CD14-positive monocyte (primary cell): Measurements from ENCODE around the gene ZNF716. TPM values are rescaled to one million over a fixed set of nuclear protein-coding genes. Genes with fewer than 3 reads are reported as not detected.

Experiments
- DNase-seq, 3 donors: peaks; one replicate each; pipeline ENCODE4 v3.0.0-alpha.2; 2011 to 2022
- H2AFZ ChIP-seq: 2 replicates; pipeline ENCODE4 v1.6.0; 2012; ENCODE audit warnings: mild to moderate bottlenecking, low read depth, low read length, inconsistent platforms; ENCODE audit not compliant: insufficient read depth, poor library complexity, severe bottlenecking
- H3K27ac ChIP-seq, 2 donors: 1 replicate in 1 of 2; 2 replicates in 1 of 2; pipeline ENCODE4 v1.5.1; 2012 to 2013; ENCODE audit warnings: low read length in 2 of 2, control low read depth in 1 of 2, inconsistent platforms in 1 of 2, low read depth in 1 of 2, mild to moderate bottlenecking in 1 of 2
- H3K27me3 ChIP-seq, 2 donors: one replicate each; pipeline versions ENCODE4 v1.6.0 to v1.6.1; 2011 to 2013; ENCODE audit warnings: low read length in 2 of 2; ENCODE audit not compliant: control insufficient read depth in 2 of 2, insufficient read depth in 2 of 2
- H3K36me3 ChIP-seq, 2 donors: replicated peaks in 1 of 2; 1 replicate in 1 of 2; 2 replicates in 1 of 2; pipeline versions ENCODE4 v1.5.1 to v1.6.1; 2012 to 2013; ENCODE audit warnings: low read length in 2 of 2, control low read depth in 1 of 2, inconsistent platforms in 1 of 2, mild to moderate bottlenecking in 1 of 2; ENCODE audit not compliant: insufficient read depth in 2 of 2, control insufficient read depth in 1 of 2
- H3K4me1 ChIP-seq, 2 donors: 1 replicate in 1 of 2; 2 replicates in 1 of 2; pipeline versions ENCODE4 v1.5.1 to v1.6.1; 2012 to 2013; ENCODE audit warnings: low read length in 2 of 2, control low read depth in 1 of 2, inconsistent platforms in 1 of 2, mild to moderate bottlenecking in 1 of 2, moderate library complexity in 1 of 2; ENCODE audit not compliant: insufficient read depth in 2 of 2, control insufficient read depth in 1 of 2
- H3K4me2 ChIP-seq: replicated peaks from 2 replicates; pipeline ENCODE3; 2012; ENCODE audit warnings: low read length, moderate library complexity, mild to moderate bottlenecking; ENCODE audit not compliant: poor library complexity, severe bottlenecking; ENCODE audit errors: extremely low read depth
- H3K4me3 ChIP-seq, 3 experiments: fragments of 200-600 bp in 1 of 3; sonication (generic) in 1 of 3; replicated peaks in 1 of 3; 1 replicate in 2 of 3; 2 replicates in 1 of 3; pipeline ENCODE4 v1.5.1; 2011 to 2013; ENCODE audit warnings: low read length in 3 of 3, mild to moderate bottlenecking in 3 of 3, control low read depth in 2 of 3, low read depth in 2 of 3, inconsistent platforms in 1 of 3, moderate library complexity in 1 of 3
- H3K79me2 ChIP-seq: 2 replicates; pipeline ENCODE4 v1.6.0; 2012; ENCODE audit warnings: mild to moderate bottlenecking, control low read depth, inconsistent platforms, low read length, moderate library complexity; ENCODE audit not compliant: insufficient read depth
- H3K9ac ChIP-seq: 2 replicates; pipeline ENCODE4 v1.6.0; 2017; ENCODE audit warnings: low read length, mild to moderate bottlenecking; ENCODE audit not compliant: insufficient read depth, poor library complexity, severe bottlenecking
- H3K9me3 ChIP-seq, 2 donors: replicated peaks in 1 of 2; 1 replicate in 1 of 2; 2 replicates in 1 of 2; pipeline versions ENCODE4 v1.5.1 to v1.6.1; 2012 to 2013; ENCODE audit warnings: low read length in 2 of 2, control low read depth in 1 of 2; ENCODE audit not compliant: control insufficient read depth in 1 of 2, insufficient read depth in 1 of 2
- H4K20me1 ChIP-seq: 2 replicates; pipeline ENCODE4 v1.6.0; 2012; ENCODE audit warnings: mild to moderate bottlenecking, low read length, control low read depth, moderate library complexity; ENCODE audit not compliant: insufficient read depth
- H3K27ac Mint-ChIP-seq, 7 donors: one replicate each; pipeline ENCODE4 v1.8.0; 2020; ENCODE audit warnings: mild to moderate bottlenecking in 7 of 7, mixed read lengths in 7 of 7, moderate library complexity in 6 of 7, inconsistent platforms in 2 of 7
- H3K27me3 Mint-ChIP-seq, 3 donors: one replicate each; pipeline ENCODE4 v1.8.0; 2021 to 2022; ENCODE audit warnings: low read depth in 3 of 3, mild to moderate bottlenecking in 3 of 3, mixed read lengths in 3 of 3, moderate library complexity in 3 of 3, inconsistent platforms in 1 of 3
- H3K36me3 Mint-ChIP-seq, 2 donors: one replicate each; pipeline ENCODE4 v1.8.0; 2020; ENCODE audit warnings: mixed read lengths in 2 of 2, inconsistent platforms in 1 of 2, mild to moderate bottlenecking in 1 of 2
- H3K4me1 Mint-ChIP-seq: one replicate; pipeline ENCODE4 v1.8.0; 2020; ENCODE audit warnings: mild to moderate bottlenecking, mixed read lengths
- H3K4me3 Mint-ChIP-seq, 2 donors: one replicate each; pipeline ENCODE4 v1.8.0; 2020; ENCODE audit warnings: mild to moderate bottlenecking in 2 of 2, mixed read lengths in 2 of 2, moderate library complexity in 1 of 2
- H3K9me3 Mint-ChIP-seq, 7 donors: one replicate each; pipeline ENCODE4 v1.8.0; 2020 to 2022; ENCODE audit warnings: mixed read lengths in 7 of 7, mild to moderate bottlenecking in 6 of 7, moderate library complexity in 6 of 7, inconsistent platforms in 2 of 7
- CTCF ChIP-seq: fragments of 200-600 bp; IDR thresholded peaks from one replicate; pipeline ENCODE4 v1.8.0; 2022; ENCODE audit warnings: antibody characterized with exemption, mild to moderate bottlenecking
- WGBS: methylation state at CpG from one replicate; pipeline ENCODE4 v1.1.5; 2013; ENCODE audit warnings: missing lambda C conversion rate; ENCODE audit not compliant: insufficient coverage; 5-methylcytosine and 5-hydroxymethylcytosine counted together
- intact Hi-C, 2 donors: fragments of 100-400 bp; cut with micrococcal nuclease; formaldehyde crosslinking; loops; one replicate each; pipeline versions ENCODE4 v1.15.0 to v1.15.1; 2023
- polyA plus RNA-seq, 3 donors: library from polyadenylated mRNA; depleted of rRNA in 1 of 3; unstranded in 2 of 3; stranded (reverse) in 1 of 3; fragments of 300-500 nt in 2 of 3; fragments of >200 nt in 1 of 3; fragmentation: Illumina TruSeq in 2 of 3; gene quantifications; 1 replicate in 2 of 3; 2 replicates in 1 of 3; pipeline ENCODE4 v1.2.3, GENCODE V29; 2012 to 2021

Gene ZNF716
- polyA plus RNA-seq, 3 donors, result not detected

GRCh38 chr7:57427146-57427545, 22.8 kb upstream of the ZNF716 start:
- no peak overlapping the region for H3K4me2 ChIP-seq
- peaks cover 57 to 62% of the 10 kb centered on the region in 2 donors for H3K9me3 ChIP-seq
- H3K79me2 ChIP-seq, result no peaks in the 10 kb centered on the region
- no peak overlapping the region for H3K27ac Mint-ChIP-seq
- peaks cover 0 to 2% (median 0%) of the 10 kb centered on the region in 3 donors for H3K27me3 Mint-ChIP-seq
- H3K4me1 ChIP-seq, result no peaks in the 10 kb centered on the region
- H3K27me3 ChIP-seq, result no peaks in the 10 kb centered on the region
- H3K9ac ChIP-seq, result no peak overlapping the region
- DNase-seq, result no peak
- no peaks in the 10 kb centered on the region for H3K4me1 Mint-ChIP-seq
- H3K9me3 Mint-ChIP-seq, result peaks cover 22 to 59% (median 33%) of the 10 kb centered on the region in 7 donors
- no peak overlapping the region for H3K4me3 Mint-ChIP-seq
- no peaks in the 10 kb centered on the region for H4K20me1 ChIP-seq
- no peak for TF ChIP-seq CTCF
- intact Hi-C loops, result no loop called here
- H3K4me3 ChIP-seq, result no peak overlapping the region
- no peaks in the 10 kb centered on the region for H3K36me3 Mint-ChIP-seq
- H3K27ac ChIP-seq, result no peak overlapping the region
- 93% methylated on average over 8 of the region's 10 CpGs for WGBS
- no peaks in the 10 kb centered on the region for H3K36me3 ChIP-seq
- H2AFZ ChIP-seq, result no peak overlapping the region

- H3K9ac ChIP-seq, result no peak overlapping the region
- H3K27me3 ChIP-seq, result no peaks in the 10 kb centered on the region
- H3K27ac ChIP-seq, result no peak overlapping the region
- Mint-ChIP-seq H3K9me3 (peaks cover 20 to 59% (median 33%) of the 10 kb centered on the region in 7 donors), H3K36me3 (no peaks in the 10 kb centered on the region), H3K27me3 (peaks cover 0 to 2% (median 0%) of the 10 kb centered on the region in 3 donors), H3K4me1 (no peaks in the 10 kb centered on the region), H3K4me3 (no peak overlapping the region), H3K27ac (no peak overlapping the region)
- H3K36me3 ChIP-seq, result no peaks in the 10 kb centered on the region
- 92% methylated on average over 8 of the region's 8 CpGs for whole genome bisulfite sequencing
- no peaks in the 10 kb centered on the region for H4K20me1 ChIP-seq
- H3K4me1 ChIP-seq, result no peaks in the 10 kb centered on the region
- no peak for TF ChIP-seq CTCF
- H3K9me3 ChIP-seq, result peaks cover 57 to 67% of the 10 kb centered on the region in 2 donors
- no peak overlapping the region for H2AFZ ChIP-seq
- H3K4me3 ChIP-seq, result no peak overlapping the region
- intact Hi-C loops, result no loop called here
- no peak for DNase-seq
- no peaks in the 10 kb centered on the region for H3K79me2 ChIP-seq
- H3K4me2 ChIP-seq, result no peak overlapping the region
Measured at GRCh38 chr7:57427594-57427993, 22.4 kb upstream of the ZNF716 start.
